Naive thymus-derived CD4-positive, alpha-beta T cell (primary cell): ENCODE data around the gene SPNS2. TPM values are rescaled to one million over a fixed set of nuclear protein-coding genes. Genes with fewer than 3 reads are reported as not detected.

Source experiments
- ATAC-seq: fragments of 150-1000 bp; cut with Tn5 transposase; 2 replicates; pipeline ENCODE4 v1.10.0; 2021; ENCODE audit warnings: mild to moderate bottlenecking, moderate library complexity
- CTCF ChIA-PET: fragments of 350-600 bp; sonication (Branson Sonifier 250); formaldehyde crosslinking; loops from one replicate; lab custom pipeline; 2021; ENCODE audit warnings: antibody characterized with exemption; lab: Charles Lee
- POLR2A ChIA-PET: fragments of 350-600 bp; sonication (Branson Sonifier 250); formaldehyde crosslinking; loops from one replicate; lab custom pipeline; 2021; ENCODE audit warnings: antibody characterized with exemption, inconsistent platforms; lab: Charles Lee
- DNase-seq, 9 donors: peaks; one replicate each; pipeline versions ENCODE4 v3.0.0 to v3.0.0-alpha.2; 2020 to 2022; ENCODE audit warnings: mixed read lengths in 1 of 9
- H3K27ac ChIP-seq: one replicate; pipeline ENCODE4 v1.7.0; 2013; ENCODE audit warnings: mild to moderate bottlenecking, low read depth, low read length, moderate library complexity
- H3K27me3 ChIP-seq, 2 donors: one replicate each; pipeline ENCODE4 v1.7.0; 2013; ENCODE audit warnings: low read length in 2 of 2, mild to moderate bottlenecking in 2 of 2, moderate library complexity in 2 of 2; ENCODE audit not compliant: control insufficient read depth in 2 of 2, insufficient read depth in 2 of 2
- H3K36me3 ChIP-seq, 3 experiments: 1 replicate in 2 of 3; 2 replicates in 1 of 3; pipeline ENCODE4 v1.7.0; 2013; ENCODE audit warnings: low read length in 3 of 3, mild to moderate bottlenecking in 3 of 3, moderate library complexity in 1 of 3; ENCODE audit not compliant: insufficient read depth in 3 of 3, control insufficient read depth in 2 of 3
- H3K4me1 ChIP-seq, 2 donors: one replicate each; pipeline ENCODE4 v1.7.0; 2013; ENCODE audit warnings: low read length in 2 of 2, mild to moderate bottlenecking in 2 of 2, moderate library complexity in 1 of 2; ENCODE audit not compliant: control insufficient read depth in 2 of 2, insufficient read depth in 2 of 2
- H3K4me3 ChIP-seq: 2 replicates; pipeline ENCODE4 v1.7.0; 2013; ENCODE audit warnings: mild to moderate bottlenecking, low read length
- H3K9me3 ChIP-seq, 3 experiments: 1 replicate in 2 of 3; 2 replicates in 1 of 3; pipeline ENCODE4 v1.7.0; 2013; ENCODE audit warnings: low read length in 3 of 3; ENCODE audit not compliant: control insufficient read depth in 2 of 3
- H3K27ac Mint-ChIP-seq, 9 donors: one replicate each; pipeline ENCODE4 v1.8.0; 2020 to 2022; ENCODE audit warnings: mixed read lengths in 9 of 9, mild to moderate bottlenecking in 8 of 9, moderate library complexity in 5 of 9, inconsistent platforms in 2 of 9
- H3K27me3 Mint-ChIP-seq, 5 donors: one replicate each; pipeline ENCODE4 v1.8.0; 2021 to 2022; ENCODE audit warnings: mixed read lengths in 5 of 5, mild to moderate bottlenecking in 1 of 5
- H3K36me3 Mint-ChIP-seq, 5 donors: one replicate each; pipeline ENCODE4 v1.8.0; 2020 to 2022; ENCODE audit warnings: mixed read lengths in 5 of 5, mild to moderate bottlenecking in 3 of 5, inconsistent platforms in 1 of 5
- H3K4me1 Mint-ChIP-seq, 7 donors: one replicate each; pipeline ENCODE4 v1.8.0; 2020 to 2022; ENCODE audit warnings: mixed read lengths in 7 of 7, mild to moderate bottlenecking in 3 of 7, inconsistent platforms in 1 of 7
- H3K4me3 Mint-ChIP-seq, 10 donors: one replicate each; pipeline ENCODE4 v1.8.0; 2020 to 2022; ENCODE audit warnings: mild to moderate bottlenecking in 10 of 10, mixed read lengths in 10 of 10, moderate library complexity in 6 of 10, inconsistent platforms in 2 of 10
- H3K9me3 Mint-ChIP-seq, 11 donors: one replicate each; pipeline ENCODE4 v1.8.0; 2020 to 2022; ENCODE audit warnings: mixed read lengths in 11 of 11, mild to moderate bottlenecking in 4 of 11, inconsistent platforms in 1 of 11, moderate library complexity in 1 of 11
- intact Hi-C, 2 donors: fragments of 100-400 bp; cut with micrococcal nuclease; formaldehyde crosslinking; loops; one replicate each; pipeline ENCODE4 v1.15.1; 2023
- polyA plus RNA-seq, 2 donors: library from polyadenylated mRNA; unstranded; fragments of 300-500 nt; fragmentation: Illumina TruSeq; gene quantifications; one replicate each; pipeline ENCODE4 v1.2.3, GENCODE V29; 2021
- total RNA-seq, 6 experiments: library from RNA in 5 of 6; stranded (reverse) in 5 of 6; gene quantifications; 1 replicate in 5 of 6; 2 replicates in 1 of 6; pipeline ENCODE4 v1.2.3 and lab custom pipeline; 2021 to 2026

SPNS2 gene
- total and polyA plus RNA-seq, 7 experiments from 2014 or later = 0.19 to 0.56 (median 0.50) TPM; not detected in 3

DNA sequence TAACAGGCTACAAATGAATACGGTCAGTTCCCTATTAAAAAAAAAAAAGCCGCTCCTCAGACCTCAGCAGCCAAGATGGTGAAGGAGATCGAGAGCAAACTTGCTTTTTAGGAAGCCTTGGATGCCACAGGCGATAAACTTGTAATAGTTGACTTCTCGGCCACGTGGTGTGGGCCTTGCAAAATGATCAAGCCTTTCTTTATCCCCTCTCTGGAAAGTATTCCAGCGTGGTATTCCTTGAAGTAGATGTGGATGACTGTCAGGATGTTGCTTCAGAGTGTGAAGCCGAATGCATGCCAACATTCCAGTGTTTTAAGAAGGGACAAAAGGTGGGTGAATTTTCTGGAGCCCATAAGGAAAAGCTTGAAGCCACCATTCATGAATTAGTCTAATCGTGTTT is 73.5 kb downstream of the SPNS2 start:
- Histone ChIP-seq H3K4me1 (no peaks in the 10 kb centered on the region), H3K9me3 (no peaks in the 10 kb centered on the region), H3K27ac (no peak overlapping the region), H3K4me3 (no peak overlapping the region), H3K27me3 (no peaks in the 10 kb centered on the region), H3K36me3 (no peaks in the 10 kb centered on the region)
- peaks cover 0 to 16% (median 9%) of the 10 kb centered on the region in 7 donors for H3K4me1 Mint-ChIP-seq
- no peaks in the 10 kb centered on the region for H3K9me3 Mint-ChIP-seq
- no peak overlapping the region for H3K4me3 Mint-ChIP-seq
- ChIA-PET POLR2A (no interaction called here), CTCF (interaction anchor here (0.6 kb wide), 1 partner anchor 318 kb away, joined by 3 read pairs; no protein-coding TSS in a partner anchor)
- H3K27me3 Mint-ChIP-seq = peaks cover 0 to 36% (median 0%) of the 10 kb centered on the region in 5 donors
- no peaks in the 10 kb centered on the region for H3K36me3 Mint-ChIP-seq
- DNase-seq = no peak
- H3K27ac Mint-ChIP-seq = no peak overlapping the region
- intact Hi-C loops = no loop called here
- ATAC-seq = no peak

DNA sequence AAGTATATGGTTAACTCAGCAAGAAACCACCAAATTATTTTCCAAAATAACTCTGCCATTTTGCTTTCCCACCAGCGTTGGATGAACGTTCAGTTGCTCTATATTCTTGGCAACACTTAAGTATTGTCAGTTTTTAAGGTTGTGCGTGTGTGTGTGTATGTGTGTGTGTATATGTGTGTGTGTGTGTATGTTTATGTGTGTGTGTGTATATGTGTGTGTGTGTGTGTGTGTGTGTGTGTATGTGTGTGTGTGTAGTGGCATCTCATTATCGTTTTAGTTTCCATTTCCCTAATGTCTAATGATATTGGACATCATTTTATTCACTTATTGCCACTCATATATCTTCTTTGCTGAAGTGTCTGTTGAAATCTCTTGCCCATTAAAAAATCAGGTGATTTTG is 74.4 kb downstream of the SPNS2 start:
- no peaks in the 10 kb centered on the region for H3K4me1 ChIP-seq
- no peak overlapping the region for H3K4me3 ChIP-seq
- Mint-ChIP-seq H3K27me3 (peaks cover 0 to 36% (median 0%) of the 10 kb centered on the region in 5 donors), H3K4me1 (peaks cover 0 to 16% (median 9%) of the 10 kb centered on the region in 7 donors), H3K36me3 (no peaks in the 10 kb centered on the region), H3K27ac (peak overlapping the region in 2 of 9 donors; percentile 12 to 14), H3K9me3 (no peaks in the 10 kb centered on the region), H3K4me3 (no peak overlapping the region)
- intact Hi-C loops = no loop called here
- ChIA-PET CTCF (no interaction called here), POLR2A (no interaction called here)
- H3K27me3 ChIP-seq = no peaks in the 10 kb centered on the region
- no peaks in the 10 kb centered on the region for H3K9me3 ChIP-seq
- DNase-seq (no peak), ATAC-seq (no peak)
- no peak overlapping the region for H3K27ac ChIP-seq
- no peaks in the 10 kb centered on the region for H3K36me3 ChIP-seq

DNA sequence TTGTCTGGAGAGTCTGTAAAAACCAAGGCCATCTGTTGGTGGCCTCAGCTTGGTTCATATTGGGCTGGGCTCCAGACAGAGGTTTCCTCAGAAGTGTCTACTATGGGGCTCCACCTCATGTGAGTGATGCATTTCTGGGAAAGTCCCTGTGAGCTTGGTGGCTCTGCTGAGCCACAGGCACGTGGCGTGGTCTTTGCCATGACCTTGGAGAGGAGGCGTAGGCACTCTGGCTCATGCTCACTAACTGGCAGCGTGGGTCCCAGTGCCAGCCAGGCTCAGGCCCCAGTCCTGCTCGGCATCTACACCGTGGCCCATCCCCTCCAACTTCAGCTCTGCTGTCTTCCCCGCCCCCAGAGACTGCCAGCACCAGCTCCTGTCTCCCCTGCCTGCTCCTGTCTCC is 75.0 kb downstream of the SPNS2 start:
- no peak overlapping the region for H3K4me3 Mint-ChIP-seq
- intact Hi-C loops = no loop called here
- CTCF ChIA-PET = no interaction called here
- no peaks in the 10 kb centered on the region for H3K4me1 ChIP-seq
- POLR2A ChIA-PET = no interaction called here
- no peaks in the 10 kb centered on the region for H3K27me3 ChIP-seq
- DNase-seq (peak in 2 of 9 donors; percentile 45 to 67), ATAC-seq (peak; percentile 89)
- peaks cover 0 to 34% (median 0%) of the 10 kb centered on the region in 5 donors for H3K27me3 Mint-ChIP-seq
- H3K4me1 Mint-ChIP-seq = peaks cover 0 to 16% (median 9%) of the 10 kb centered on the region in 7 donors
- no peaks in the 10 kb centered on the region for H3K9me3 ChIP-seq
- no peaks in the 10 kb centered on the region for H3K36me3 ChIP-seq
- no peak overlapping the region for H3K4me3 ChIP-seq
- peak overlapping the region in 2 of 9 donors; percentile 12 to 14 for H3K27ac Mint-ChIP-seq
- H3K9me3 Mint-ChIP-seq = no peaks in the 10 kb centered on the region
- H3K27ac ChIP-seq = no peak overlapping the region
- H3K36me3 Mint-ChIP-seq = no peaks in the 10 kb centered on the region

DNA sequence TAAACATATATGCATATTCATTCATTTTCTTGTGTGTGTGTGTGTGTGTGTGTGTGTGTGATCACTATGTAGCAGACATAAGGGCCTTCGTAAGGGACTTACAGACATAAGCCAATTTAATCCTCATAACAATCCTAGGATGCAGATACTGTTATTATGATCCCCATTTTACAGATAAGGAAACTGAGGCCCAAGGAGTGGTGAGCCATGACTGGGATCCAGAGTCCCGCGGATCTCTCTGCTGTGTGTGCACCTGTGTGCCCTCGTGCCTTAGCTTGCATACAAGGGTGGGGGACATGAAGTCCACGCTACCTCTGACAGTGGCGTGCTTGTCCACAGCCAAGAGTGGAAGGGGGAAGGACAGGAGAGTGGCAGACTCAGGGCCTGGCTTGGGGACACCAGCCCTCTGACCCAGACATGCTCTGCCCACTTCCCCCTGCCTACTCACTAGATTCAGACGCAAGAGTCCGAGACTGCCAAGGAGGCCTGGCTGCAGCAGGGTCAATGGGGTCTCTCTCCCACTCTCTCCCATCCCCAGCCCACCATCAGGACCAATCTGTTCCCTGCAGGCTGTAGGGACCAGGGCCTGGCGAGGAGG is 75.9 kb downstream of the SPNS2 start:
- CTCF ChIA-PET = no interaction called here
- H3K9me3 ChIP-seq = no peaks in the 10 kb centered on the region
- no peak overlapping the region for H3K27ac ChIP-seq
- DNase-seq (no peak), ATAC-seq (no peak)
- Mint-ChIP-seq H3K4me3 (no peak overlapping the region), H3K4me1 (peaks cover 0 to 16% (median 7%) of the 10 kb centered on the region in 7 donors), H3K27me3 (peaks cover 0 to 32% (median 0%) of the 10 kb centered on the region in 5 donors), H3K9me3 (no peaks in the 10 kb centered on the region), H3K27ac (no peak overlapping the region), H3K36me3 (no peaks in the 10 kb centered on the region)
- no peak overlapping the region for H3K4me3 ChIP-seq
- H3K27me3 ChIP-seq = no peaks in the 10 kb centered on the region
- H3K4me1 ChIP-seq = no peaks in the 10 kb centered on the region
- intact Hi-C loops = no loop called here
- POLR2A ChIA-PET = no interaction called here
- H3K36me3 ChIP-seq = no peaks in the 10 kb centered on the region

DNA sequence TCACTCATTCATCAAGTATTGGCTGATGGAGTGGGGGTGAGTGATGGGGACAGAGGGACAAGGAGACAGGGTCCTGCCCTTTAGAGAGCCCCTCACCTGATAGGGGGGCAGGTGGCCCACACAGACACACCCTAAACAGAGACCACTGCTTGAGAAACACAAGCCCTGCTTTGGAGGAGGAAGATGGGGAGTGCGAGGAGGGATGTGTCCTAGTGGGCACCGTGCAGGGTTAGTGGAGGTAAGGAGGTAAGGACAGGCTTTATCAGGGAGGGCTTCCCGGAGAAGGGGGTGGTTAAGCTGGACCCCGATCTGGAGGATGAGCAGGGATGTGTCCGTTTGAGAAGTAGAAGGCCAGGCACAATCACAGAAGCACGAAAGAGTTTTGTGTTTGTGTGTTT is 77.5 kb downstream of the SPNS2 start:
- H3K27me3 Mint-ChIP-seq = peaks cover 0 to 30% (median 4%) of the 10 kb centered on the region in 5 donors
- no peak overlapping the region for H3K27ac ChIP-seq
- no peaks in the 10 kb centered on the region for H3K27me3 ChIP-seq
- no peaks in the 10 kb centered on the region for H3K4me1 ChIP-seq
- no peaks in the 10 kb centered on the region for H3K9me3 ChIP-seq
- intact Hi-C loops = no loop called here
- no peaks in the 10 kb centered on the region for H3K36me3 ChIP-seq
- DNase-seq (no peak), ATAC-seq (no peak)
- H3K9me3 Mint-ChIP-seq = peaks cover 0 to 2% (median 0%) of the 10 kb centered on the region in 11 donors
- POLR2A ChIA-PET = no interaction called here
- H3K4me3 ChIP-seq = no peak overlapping the region
- no peak overlapping the region for H3K4me3 Mint-ChIP-seq
- peaks cover 0 to 16% (median 5%) of the 10 kb centered on the region in 7 donors for H3K4me1 Mint-ChIP-seq
- no peak overlapping the region for H3K27ac Mint-ChIP-seq
- CTCF ChIA-PET = interaction anchor here (1.3 kb wide), 1 partner anchor 10 kb away, joined by 3 read pairs; no protein-coding TSS in a partner anchor
- H3K36me3 Mint-ChIP-seq = no peaks in the 10 kb centered on the region

DNA sequence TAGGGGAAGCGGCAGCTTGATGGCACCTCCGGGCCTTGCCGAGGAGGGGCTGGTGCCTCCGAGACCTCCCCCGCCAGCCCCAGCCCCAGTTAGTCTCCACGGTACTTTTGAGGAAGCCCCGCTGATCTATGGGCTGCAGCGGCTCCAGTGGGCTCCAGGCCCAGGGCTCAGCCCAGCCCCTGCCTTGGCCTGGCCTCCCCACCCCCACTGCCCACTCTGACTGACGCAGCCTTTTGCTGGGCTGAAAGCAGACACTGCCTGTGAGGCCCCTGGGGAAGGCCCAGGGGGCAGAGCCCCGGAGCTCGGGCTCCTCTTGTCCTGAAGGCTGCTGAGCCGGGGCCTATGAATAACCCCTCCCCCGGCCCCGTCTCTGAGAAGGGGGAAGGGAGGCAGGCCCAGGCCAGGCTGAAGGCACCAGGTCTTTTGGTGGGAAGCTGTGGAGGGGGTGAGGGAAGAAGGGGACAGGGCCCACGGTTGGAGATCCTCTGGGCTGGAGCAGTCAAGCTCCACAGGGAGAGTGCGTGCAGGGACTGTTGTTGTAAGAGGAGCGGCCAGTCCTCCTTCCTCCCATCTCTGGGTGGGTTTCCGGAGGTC is 78.1 kb downstream of the SPNS2 start:
- Mint-ChIP-seq H3K4me3 (no peak overlapping the region), H3K4me1 (peaks cover 0 to 16% (median 5%) of the 10 kb centered on the region in 7 donors), H3K9me3 (peaks cover 0 to 2% (median 0%) of the 10 kb centered on the region in 11 donors), H3K27ac (no peak overlapping the region), H3K27me3 (peaks cover 0 to 31% (median 5%) of the 10 kb centered on the region in 5 donors), H3K36me3 (no peaks in the 10 kb centered on the region)
- intact Hi-C loops = no loop called here
- H3K9me3 ChIP-seq = no peaks in the 10 kb centered on the region
- H3K27me3 ChIP-seq = no peaks in the 10 kb centered on the region
- ATAC-seq (no peak), DNase-seq (no peak)
- H3K36me3 ChIP-seq = no peaks in the 10 kb centered on the region
- H3K4me1 ChIP-seq = no peaks in the 10 kb centered on the region
- H3K4me3 ChIP-seq = no peak overlapping the region
- no peak overlapping the region for H3K27ac ChIP-seq
- CTCF ChIA-PET = interaction anchor here (1.3 kb wide), 1 partner anchor 10 kb away, joined by 3 read pairs; no protein-coding TSS in a partner anchor
- POLR2A ChIA-PET = no interaction called here
